Activated naive CD4-positive, alpha-beta T cell treated with anti-CD3 and anti-CD28 coated beads, Interleukin-2, amount 10 ng/mL, durations not matched to agents 7 days and 5 days (primary cell): ENCODE data around the gene PPP1R9A.
A peak's percentile ranks its signal among the peaks of the same experiment; 100 is the strongest.

ENCODE experiments used
- CTCF ChIA-PET: fragments of 350-600 bp; sonication (Branson Sonifier 250); formaldehyde crosslinking; loops from one replicate; lab custom pipeline; 2021; ENCODE audit warnings: antibody characterized with exemption; lab: Charles Lee
- DNase-seq: peaks from one replicate; pipeline ENCODE4 v3.0.0-alpha.2; 2020
- H3K27ac Mint-ChIP-seq: one replicate; pipeline ENCODE4 v1.8.0; 2021; ENCODE audit warnings: mild to moderate bottlenecking, moderate library complexity, mixed read lengths
- H3K27me3 Mint-ChIP-seq: one replicate; pipeline ENCODE4 v1.8.0; 2021; ENCODE audit warnings: mild to moderate bottlenecking, mixed read lengths
- H3K36me3 Mint-ChIP-seq: one replicate; pipeline ENCODE4 v1.8.0; 2021; ENCODE audit warnings: mixed read lengths
- H3K4me1 Mint-ChIP-seq: one replicate; pipeline ENCODE4 v1.8.0; 2021; ENCODE audit warnings: mixed read lengths
- H3K4me3 Mint-ChIP-seq: one replicate; pipeline ENCODE4 v1.8.0; 2021; ENCODE audit warnings: mild to moderate bottlenecking, moderate library complexity, mixed read lengths
- H3K9me3 Mint-ChIP-seq: one replicate; pipeline ENCODE4 v1.8.0; 2021; ENCODE audit warnings: mixed read lengths

Gene PPP1R9A

GRCh38 chr7:95304990-95305389, 397.6 kb downstream of the PPP1R9A start:
- Mint-ChIP-seq H3K4me1 (no peaks in the 10 kb centered on the region), H3K27ac (no peak overlapping the region), H3K27me3 (peaks cover 6% of the 10 kb centered on the region), H3K9me3 (no peaks in the 10 kb centered on the region), H3K4me3 (no peak overlapping the region), H3K36me3 (no peaks in the 10 kb centered on the region)
- CTCF ChIA-PET = no interaction called here
- DNase-seq = no peak

- DNase-seq = no peak
- CTCF ChIA-PET = interaction anchor here (1.0 kb wide), 1 partner anchor 21 kb away, joined by 3 read pairs; no protein-coding TSS in a partner anchor
- no peaks in the 10 kb centered on the region for H3K9me3 Mint-ChIP-seq
- peaks cover 6% of the 10 kb centered on the region for H3K27me3 Mint-ChIP-seq
- H3K36me3 Mint-ChIP-seq = no peaks in the 10 kb centered on the region
- H3K4me3 Mint-ChIP-seq = no peak overlapping the region
- H3K4me1 Mint-ChIP-seq = no peaks in the 10 kb centered on the region
- no peak overlapping the region for H3K27ac Mint-ChIP-seq
Observed at GRCh38 chr7:95309951-95310350, 402.6 kb downstream of the PPP1R9A start.

GRCh38 chr7:95311389-95311788, 404.0 kb downstream of the PPP1R9A start:
- CTCF ChIA-PET = no interaction called here
- Mint-ChIP-seq H3K4me1 (no peaks in the 10 kb centered on the region), H3K9me3 (no peaks in the 10 kb centered on the region), H3K4me3 (no peak overlapping the region), H3K27me3 (no peaks in the 10 kb centered on the region), H3K27ac (no peak overlapping the region), H3K36me3 (no peaks in the 10 kb centered on the region)
- no peak for DNase-seq

- H3K4me3 Mint-ChIP-seq = no peak overlapping the region
- no peaks in the 10 kb centered on the region for H3K9me3 Mint-ChIP-seq
- DNase-seq = no peak
- no peaks in the 10 kb centered on the region for H3K36me3 Mint-ChIP-seq
- H3K4me1 Mint-ChIP-seq = no peaks in the 10 kb centered on the region
- no peak overlapping the region for H3K27ac Mint-ChIP-seq
- CTCF ChIA-PET = no interaction called here
- no peaks in the 10 kb centered on the region for H3K27me3 Mint-ChIP-seq
Observed at GRCh38 chr7:95312561-95312960, 405.2 kb downstream of the PPP1R9A start.

- no peaks in the 10 kb centered on the region for H3K4me1 Mint-ChIP-seq
- DNase-seq = no peak
- no peaks in the 10 kb centered on the region for H3K9me3 Mint-ChIP-seq
- H3K4me3 Mint-ChIP-seq = no peak overlapping the region
- no peaks in the 10 kb centered on the region for H3K36me3 Mint-ChIP-seq
- H3K27me3 Mint-ChIP-seq = no peaks in the 10 kb centered on the region
- no peak overlapping the region for H3K27ac Mint-ChIP-seq
- CTCF ChIA-PET = no interaction called here
Observed at GRCh38 chr7:95316588-95316987, 409.2 kb downstream of the PPP1R9A start.

- no peaks in the 10 kb centered on the region for H3K36me3 Mint-ChIP-seq
- CTCF ChIA-PET = no interaction called here
- no peaks in the 10 kb centered on the region for H3K4me1 Mint-ChIP-seq
- H3K27ac Mint-ChIP-seq = no peak overlapping the region
- H3K4me3 Mint-ChIP-seq = no peak overlapping the region
- no peak for DNase-seq
- no peaks in the 10 kb centered on the region for H3K9me3 Mint-ChIP-seq
- H3K27me3 Mint-ChIP-seq = no peaks in the 10 kb centered on the region
Observed at GRCh38 chr7:95317546-95317945, 410.2 kb downstream of the PPP1R9A start.

GRCh38 chr7:95317966-95318365, 410.6 kb downstream of the PPP1R9A start:
- no peak for DNase-seq
- no peaks in the 10 kb centered on the region for H3K27me3 Mint-ChIP-seq
- H3K36me3 Mint-ChIP-seq = no peaks in the 10 kb centered on the region
- CTCF ChIA-PET = no interaction called here
- H3K27ac Mint-ChIP-seq = no peak overlapping the region
- no peak overlapping the region for H3K4me3 Mint-ChIP-seq
- no peaks in the 10 kb centered on the region for H3K4me1 Mint-ChIP-seq
- no peaks in the 10 kb centered on the region for H3K9me3 Mint-ChIP-seq

GRCh38 chr7:95318501-95319100, 411.2 kb downstream of the PPP1R9A start:
- H3K4me1 Mint-ChIP-seq = no peaks in the 10 kb centered on the region
- H3K9me3 Mint-ChIP-seq = no peaks in the 10 kb centered on the region
- no peaks in the 10 kb centered on the region for H3K36me3 Mint-ChIP-seq
- CTCF ChIA-PET = no interaction called here
- no peaks in the 10 kb centered on the region for H3K27me3 Mint-ChIP-seq
- no peak overlapping the region for H3K27ac Mint-ChIP-seq
- H3K4me3 Mint-ChIP-seq = no peak overlapping the region
- no peak for DNase-seq

- no peak overlapping the region for H3K27ac Mint-ChIP-seq
- DNase-seq = no peak
- H3K9me3 Mint-ChIP-seq = no peaks in the 10 kb centered on the region
- peaks cover 2% of the 10 kb centered on the region for H3K27me3 Mint-ChIP-seq
- H3K36me3 Mint-ChIP-seq = no peaks in the 10 kb centered on the region
- CTCF ChIA-PET = no interaction called here
- H3K4me3 Mint-ChIP-seq = no peak overlapping the region
- no peaks in the 10 kb centered on the region for H3K4me1 Mint-ChIP-seq
Observed at GRCh38 chr7:95319570-95319969, 412.2 kb downstream of the PPP1R9A start.

GRCh38 chr7:95320651-95321050, 413.3 kb downstream of the PPP1R9A start:
- DNase-seq = no peak
- no peaks in the 10 kb centered on the region for H3K36me3 Mint-ChIP-seq
- CTCF ChIA-PET = no interaction called here
- H3K4me3 Mint-ChIP-seq = no peak overlapping the region
- no peaks in the 10 kb centered on the region for H3K9me3 Mint-ChIP-seq
- H3K27ac Mint-ChIP-seq = no peak overlapping the region
- H3K4me1 Mint-ChIP-seq = peaks cover 2% of the 10 kb centered on the region
- H3K27me3 Mint-ChIP-seq = peaks cover 6% of the 10 kb centered on the region

- H3K27ac Mint-ChIP-seq = no peak overlapping the region
- no peaks in the 10 kb centered on the region for H3K36me3 Mint-ChIP-seq
- CTCF ChIA-PET = no interaction called here
- no peak for DNase-seq
- H3K27me3 Mint-ChIP-seq = peaks cover 6% of the 10 kb centered on the region
- H3K4me1 Mint-ChIP-seq = peaks cover 2% of the 10 kb centered on the region
- no peaks in the 10 kb centered on the region for H3K9me3 Mint-ChIP-seq
- no peak overlapping the region for H3K4me3 Mint-ChIP-seq
Observed at GRCh38 chr7:95321720-95322119, 414.3 kb downstream of the PPP1R9A start.

GRCh38 chr7:95322396-95322795, 415.0 kb downstream of the PPP1R9A start:
- Mint-ChIP-seq H3K9me3 (no peaks in the 10 kb centered on the region), H3K4me3 (no peak overlapping the region), H3K27me3 (peaks cover 6% of the 10 kb centered on the region), H3K4me1 (peaks cover 2% of the 10 kb centered on the region), H3K27ac (no peak overlapping the region), H3K36me3 (no peaks in the 10 kb centered on the region)
- no peak for DNase-seq
- CTCF ChIA-PET = no interaction called here

GRCh38 chr7:95322854-95323253, 415.5 kb downstream of the PPP1R9A start:
- DNase-seq = no peak
- Mint-ChIP-seq H3K9me3 (no peaks in the 10 kb centered on the region), H3K27me3 (peaks cover 6% of the 10 kb centered on the region), H3K4me3 (no peak overlapping the region), H3K27ac (no peak overlapping the region), H3K4me1 (peaks cover 2% of the 10 kb centered on the region), H3K36me3 (no peaks in the 10 kb centered on the region)
- CTCF ChIA-PET = no interaction called here

- Mint-ChIP-seq H3K4me3 (no peak overlapping the region), H3K27me3 (peaks cover 6% of the 10 kb centered on the region), H3K4me1 (peaks cover 2% of the 10 kb centered on the region), H3K27ac (no peak overlapping the region), H3K9me3 (no peaks in the 10 kb centered on the region), H3K36me3 (no peaks in the 10 kb centered on the region)
- no peak for DNase-seq
- CTCF ChIA-PET = no interaction called here
Observed at GRCh38 chr7:95323410-95324129, 416.2 kb downstream of the PPP1R9A start.

GRCh38 chr7:95324431-95324830, 417.0 kb downstream of the PPP1R9A start, which contains the start of gene PON1:
PON1 (minus strand) TSS chr7:95324532; CDS start chr7:95324475, 57 bp downstream.
- Mint-ChIP-seq H3K27me3 (peaks cover 6% of the 10 kb centered on the region), H3K9me3 (no peaks in the 10 kb centered on the region), H3K36me3 (no peaks in the 10 kb centered on the region), H3K4me1 (peaks cover 2% of the 10 kb centered on the region), H3K4me3 (no peak within 1 kb of the TSS), H3K27ac (no peak within 1 kb of the TSS)
- peak; percentile 31 for DNase-seq
- CTCF ChIA-PET = no interaction called here
